ENCODE results near the gene RPTN. TPM values are rescaled to one million over a fixed set of nuclear protein-coding genes. Genes with fewer than 3 reads are reported as not detected.
A peak's percentile ranks its signal among the peaks of the same experiment; 100 is the strongest.

RPTN gene
- total and polyA plus RNA-seq, 2 of the 4 experiments (the other 2 are of a cell fraction), result not detected

DNA sequence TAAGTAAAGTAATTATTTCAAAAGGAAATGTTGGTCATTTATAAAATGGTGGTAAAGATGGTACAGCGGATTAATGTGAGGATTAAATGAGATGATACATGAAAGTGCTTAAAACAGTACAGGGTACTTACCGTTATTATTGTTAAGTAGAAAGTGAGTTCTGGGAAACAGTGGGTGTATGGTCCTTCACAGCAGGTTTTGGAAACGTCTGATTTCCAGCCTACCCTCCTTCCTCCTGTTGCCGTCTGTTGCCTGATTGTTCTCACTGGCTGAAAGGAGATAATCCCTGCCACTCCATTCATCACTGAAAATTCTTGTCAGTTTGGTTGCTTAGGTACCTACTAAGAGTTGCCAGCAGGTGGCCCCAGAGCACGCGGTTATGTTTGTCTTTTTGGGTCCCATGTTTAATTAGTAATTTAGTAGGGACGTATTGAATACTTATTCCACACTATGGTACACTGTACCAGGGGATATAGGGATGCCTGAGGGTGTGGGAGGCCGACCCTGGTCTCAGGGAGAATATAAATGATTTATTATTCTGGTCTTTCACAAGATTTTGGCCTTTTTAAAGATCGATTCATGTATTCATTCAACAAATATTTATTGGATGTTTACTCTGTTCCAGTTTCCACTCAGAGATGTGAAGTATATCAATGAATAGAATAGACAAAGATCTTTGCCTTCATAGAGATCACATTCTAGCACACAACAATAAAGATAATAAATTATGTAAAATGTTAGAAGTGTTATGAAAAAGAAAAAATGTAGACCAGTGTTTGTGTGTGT is 30.8 kb upstream of the RPTN start:
- Histone ChIP-seq H2BK20ac (ENCODE audit: low read depth, low read length) (no peak overlapping the region), H3K4me1 (ENCODE audit: control insufficient read depth, insufficient read depth, low read length) (no peaks in the 10 kb centered on the region), H2BK15ac (ENCODE audit: low read depth, low read length) (no peak overlapping the region), H4K5ac (ENCODE audit: low read depth, low read length) (no peak overlapping the region), H2AK9ac (replicated peaks; ENCODE audit: low read depth, low read length, poor library complexity) (no peak overlapping the region), H3K4me3 (ENCODE audit: insufficient read depth, low read depth, low read length) (no peak overlapping the region), H3K4me2 (ENCODE audit: low read depth, low read length) (peak overlapping the region; percentile 60; the same call in 1 of the 2 replicates), H2AFZ (replicated peaks; ENCODE audit: low read length, poor library complexity) (peak overlapping the region; percentile 75), H3K18ac (ENCODE audit: low read depth, low read length) (no peak overlapping the region), H3K27ac (ENCODE audit: insufficient read depth, low read length) (no peak overlapping the region), H2BK5ac (ENCODE audit: low read depth, low read length, poor library complexity, severe bottlenecking) (no peak overlapping the region), H3K9ac (ENCODE audit: low read depth, low read length) (no peak overlapping the region), H2AK5ac (ENCODE audit: low read depth, low read length) (no peak overlapping the region), H4K91ac (ENCODE audit: insufficient read depth, low read depth, low read length) (no peak overlapping the region), H3K9me1 (ENCODE audit: insufficient read depth, low read length) (no peaks in the 10 kb centered on the region), H3K79me1 (ENCODE audit: low read depth in 1 of 2, low read length in 2 of 2) (no peaks in the 10 kb centered on the region), H3K4ac (ENCODE audit: low read depth, low read length) (no peak overlapping the region), H2BK120ac (ENCODE audit: low read depth, low read length) (no peak overlapping the region), H4K8ac (ENCODE audit: low read depth in 2 of 2, low read length in 2 of 2) (no peak overlapping the region), H3K36me3 (ENCODE audit: control insufficient read depth, insufficient read depth, low read length) (no peaks in the 10 kb centered on the region), H3K23ac (ENCODE audit: low read depth, low read length) (no peak overlapping the region), H3K9me3 (ENCODE audit: control insufficient read depth, insufficient read depth, low read length) (no peaks in the 10 kb centered on the region), H4K20me1 (ENCODE audit: insufficient read depth, low read length) (no peaks in the 10 kb centered on the region), H3K56ac (ENCODE audit: extremely low read depth, insufficient read depth, low read length) (no peak overlapping the region), H3K14ac (replicated peaks; ENCODE audit: low read depth, low read length) (no peak overlapping the region), H3K27me3 (ENCODE audit: control insufficient read depth, insufficient read depth, low read length) (no peaks in the 10 kb centered on the region)
- WGBS, 2 experiments (ENCODE audit: extremely low coverage in 2 of 2, insufficient read length in 1 of 2), result 38% methylated on average over 1 of the region's 9 CpGs; no CpG with 5 or more reads in 1 of the 2 experiments
- dilution Hi-C loops (cut with HindIII; ENCODE audit: low sequenced_read_pairs, unreplicated experiment), result no loop called here
- TF ChIP-seq RCOR1 (IDR thresholded peaks at IDR 0.05; ENCODE audit: insufficient replicate concordance, low read length) (no peak), RFX5 (IDR thresholded peaks at IDR 0.05; ENCODE audit: low read depth, low read length) (no peak), MXI1 (IDR thresholded peaks at IDR 0.05; ENCODE audit: borderline replicate concordance, low read depth, low read length) (no peak), CHD1 (IDR thresholded peaks at IDR 0.05; ENCODE audit: low read depth, low read length) (no peak), RAD21 (IDR thresholded peaks at IDR 0.05; ENCODE audit: low read length) (peak; percentile 54), CTCF (conservative IDR thresholded peaks at IDR 0.05; ENCODE audit: low read depth, low read length) (peak; percentile 60), ELK1 (IDR thresholded peaks at IDR 0.05; ENCODE audit: borderline replicate concordance, low read depth, low read length) (no peak), MAFK (IDR thresholded peaks at IDR 0.05; ENCODE audit: low read depth, low read length) (no peak), BHLHE40 (IDR thresholded peaks at IDR 0.05; ENCODE audit: low read depth, low read length) (no peak), SMC3 (IDR thresholded peaks at IDR 0.05; ENCODE audit: low read depth, low read length) (peak; percentile 61)
- ATAC-seq (ENCODE audit: low read depth), result peak; percentile 45
- ChIA-PET CTCF (interaction anchor here (1.0 to 1.5 kb wide), 2 partner anchors 37 to 142 kb away, joined by 3 to 4 read pairs; no protein-coding TSS in a partner anchor), POLR2A (ENCODE audit: unreplicated experiment) (no interaction called here)
- no TSS peak for BruUV-seq (replicated peaks)
- DNase-seq, result peak; percentile 38
- intact Hi-C loops (cut with micrococcal nuclease), result loop anchor here (1.0 to 10.0 kb wide), 3 partner anchors 37 to 255 kb away; no protein-coding TSS in a partner anchor
- in situ Hi-C loops (cut with MboI; ENCODE audit: low sequenced_read_pairs), result no loop called here

Data from IMR-90 (cell line).